ENCODE measurements around the gene HGD. TPM values are rescaled to one million over a fixed set of nuclear protein-coding genes. Genes with fewer than 3 reads are reported as not detected.
A peak's percentile ranks its signal among the peaks of the same experiment; 100 is the strongest.

Gene HGD
- total and polyA plus RNA-seq, 2 of the 13 experiments (the other 11 are each of a cell fraction or from before 2014, with no cell fraction given), result 265 to 398 TPM

DNA sequence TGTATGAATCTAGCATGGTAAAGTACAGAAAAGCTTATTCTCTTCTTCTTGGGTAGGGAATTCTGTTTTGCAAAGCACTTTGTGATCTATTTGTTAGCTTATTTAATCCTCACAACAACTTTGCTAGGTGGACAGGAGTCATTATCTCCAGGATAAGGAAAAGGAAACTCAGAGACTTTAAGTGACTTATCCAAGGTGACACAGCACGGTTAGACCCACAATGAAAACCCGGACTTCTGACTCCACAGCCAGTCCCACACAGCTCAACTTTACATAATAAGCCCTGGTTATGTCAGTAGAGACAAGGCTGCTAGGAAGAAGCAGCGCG is 86.3 kb downstream of the HGD start (continued):
- TF ChIP-seq, protein P1, sequence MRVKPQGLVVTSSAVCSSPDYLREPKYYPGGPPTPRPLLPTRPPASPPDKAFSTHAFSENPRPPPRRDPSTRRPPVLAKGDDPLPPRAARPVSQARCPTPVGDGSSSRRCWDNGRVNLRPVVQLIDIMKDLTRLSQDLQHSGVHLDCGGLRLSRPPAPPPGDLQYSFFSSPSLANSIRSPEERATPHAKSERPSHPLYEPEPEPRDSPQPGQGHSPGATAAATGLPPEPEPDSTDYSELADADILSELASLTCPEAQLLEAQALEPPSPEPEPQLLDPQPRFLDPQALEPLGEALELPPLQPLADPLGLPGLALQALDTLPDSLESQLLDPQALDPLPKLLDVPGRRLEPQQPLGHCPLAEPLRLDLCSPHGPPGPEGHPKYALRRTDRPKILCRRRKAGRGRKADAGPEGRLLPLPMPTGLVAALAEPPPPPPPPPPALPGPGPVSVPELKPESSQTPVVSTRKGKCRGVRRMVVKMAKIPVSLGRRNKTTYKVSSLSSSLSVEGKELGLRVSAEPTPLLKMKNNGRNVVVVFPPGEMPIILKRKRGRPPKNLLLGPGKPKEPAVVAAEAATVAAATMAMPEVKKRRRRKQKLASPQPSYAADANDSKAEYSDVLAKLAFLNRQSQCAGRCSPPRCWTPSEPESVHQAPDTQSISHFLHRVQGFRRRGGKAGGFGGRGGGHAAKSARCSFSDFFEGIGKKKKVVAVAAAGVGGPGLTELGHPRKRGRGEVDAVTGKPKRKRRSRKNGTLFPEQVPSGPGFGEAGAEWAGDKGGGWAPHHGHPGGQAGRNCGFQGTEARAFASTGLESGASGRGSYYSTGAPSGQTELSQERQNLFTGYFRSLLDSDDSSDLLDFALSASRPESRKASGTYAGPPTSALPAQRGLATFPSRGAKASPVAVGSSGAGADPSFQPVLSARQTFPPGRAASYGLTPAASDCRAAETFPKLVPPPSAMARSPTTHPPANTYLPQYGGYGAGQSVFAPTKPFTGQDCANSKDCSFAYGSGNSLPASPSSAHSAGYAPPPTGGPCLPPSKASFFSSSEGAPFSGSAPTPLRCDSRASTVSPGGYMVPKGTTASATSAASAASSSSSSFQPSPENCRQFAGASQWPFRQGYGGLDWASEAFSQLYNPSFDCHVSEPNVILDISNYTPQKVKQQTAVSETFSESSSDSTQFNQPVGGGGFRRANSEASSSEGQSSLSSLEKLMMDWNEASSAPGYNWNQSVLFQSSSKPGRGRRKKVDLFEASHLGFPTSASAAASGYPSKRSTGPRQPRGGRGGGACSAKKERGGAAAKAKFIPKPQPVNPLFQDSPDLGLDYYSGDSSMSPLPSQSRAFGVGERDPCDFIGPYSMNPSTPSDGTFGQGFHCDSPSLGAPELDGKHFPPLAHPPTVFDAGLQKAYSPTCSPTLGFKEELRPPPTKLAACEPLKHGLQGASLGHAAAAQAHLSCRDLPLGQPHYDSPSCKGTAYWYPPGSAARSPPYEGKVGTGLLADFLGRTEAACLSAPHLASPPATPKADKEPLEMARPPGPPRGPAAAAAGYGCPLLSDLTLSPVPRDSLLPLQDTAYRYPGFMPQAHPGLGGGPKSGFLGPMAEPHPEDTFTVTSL (CRISPR knock-in tag; IDR thresholded peaks at IDR 0.05; ENCODE audit: borderline replicate concordance), result peak; percentile 14; the same call in 1 of the 2 replicates
- TF ChIP-seq ZNF234 (CRISPR knock-in tag; conservative IDR thresholded peaks at IDR 0.05) (no peak), ASH2L (IDR thresholded peaks at IDR 0.05; ENCODE audit: insufficient read length, low read depth, low read length) (no peak), ZEB1 (IDR thresholded peaks at IDR 0.05; ENCODE audit: insufficient replicate concordance, low read depth) (peak; percentile 11), GLI4 (CRISPR knock-in tag; IDR thresholded peaks at IDR 0.05; ENCODE audit: borderline replicate concordance) (no peak), ZNF816 (CRISPR knock-in tag; IDR thresholded peaks at IDR 0.05; ENCODE audit: borderline replicate concordance) (no peak), ZNF30 (CRISPR knock-in tag; IDR thresholded peaks at IDR 0.05) (no peak), NR1H2 (CRISPR knock-in tag; IDR thresholded peaks at IDR 0.05; ENCODE audit: borderline replicate concordance, low read depth) (no peak), ZNF180 (CRISPR knock-in tag; IDR thresholded peaks at IDR 0.05; ENCODE audit: borderline replicate concordance, low read depth) (no peak), MAFG (CRISPR knock-in tag; IDR thresholded peaks at IDR 0.05) (no peak), SMYD3 (CRISPR knock-in tag; IDR thresholded peaks at IDR 0.05) (0 out of 2 replicates have a peak, but pooled peaks have one; percentile 35), RFX5 (IDR thresholded peaks at IDR 0.05; ENCODE audit: low read depth, low read length) (no peak), ZNF225 (CRISPR knock-in tag; IDR thresholded peaks at IDR 0.05) (no peak), KAT8 (CRISPR knock-in tag; IDR thresholded peaks at IDR 0.05) (no peak), HDAC1 (CRISPR knock-in tag; IDR thresholded peaks at IDR 0.05) (0 out of 2 replicates have a peak, but pooled peaks have one; percentile 42), MED13 (CRISPR knock-in tag; IDR thresholded peaks at IDR 0.05) (no peak), ZNF546 (CRISPR knock-in tag; conservative IDR thresholded peaks at IDR 0.05) (no peak)
- TF ChIP-seq, protein P2, sequence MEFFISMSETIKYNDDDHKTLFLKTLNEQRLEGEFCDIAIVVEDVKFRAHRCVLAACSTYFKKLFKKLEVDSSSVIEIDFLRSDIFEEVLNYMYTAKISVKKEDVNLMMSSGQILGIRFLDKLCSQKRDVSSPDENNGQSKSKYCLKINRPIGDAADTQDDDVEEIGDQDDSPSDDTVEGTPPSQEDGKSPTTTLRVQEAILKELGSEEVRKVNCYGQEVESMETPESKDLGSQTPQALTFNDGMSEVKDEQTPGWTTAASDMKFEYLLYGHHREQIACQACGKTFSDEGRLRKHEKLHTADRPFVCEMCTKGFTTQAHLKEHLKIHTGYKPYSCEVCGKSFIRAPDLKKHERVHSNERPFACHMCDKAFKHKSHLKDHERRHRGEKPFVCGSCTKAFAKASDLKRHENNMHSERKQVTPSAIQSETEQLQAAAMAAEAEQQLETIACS (CRISPR knock-in tag; IDR thresholded peaks at IDR 0.05), result no peak
- TF ChIP-seq, protein P3, sequence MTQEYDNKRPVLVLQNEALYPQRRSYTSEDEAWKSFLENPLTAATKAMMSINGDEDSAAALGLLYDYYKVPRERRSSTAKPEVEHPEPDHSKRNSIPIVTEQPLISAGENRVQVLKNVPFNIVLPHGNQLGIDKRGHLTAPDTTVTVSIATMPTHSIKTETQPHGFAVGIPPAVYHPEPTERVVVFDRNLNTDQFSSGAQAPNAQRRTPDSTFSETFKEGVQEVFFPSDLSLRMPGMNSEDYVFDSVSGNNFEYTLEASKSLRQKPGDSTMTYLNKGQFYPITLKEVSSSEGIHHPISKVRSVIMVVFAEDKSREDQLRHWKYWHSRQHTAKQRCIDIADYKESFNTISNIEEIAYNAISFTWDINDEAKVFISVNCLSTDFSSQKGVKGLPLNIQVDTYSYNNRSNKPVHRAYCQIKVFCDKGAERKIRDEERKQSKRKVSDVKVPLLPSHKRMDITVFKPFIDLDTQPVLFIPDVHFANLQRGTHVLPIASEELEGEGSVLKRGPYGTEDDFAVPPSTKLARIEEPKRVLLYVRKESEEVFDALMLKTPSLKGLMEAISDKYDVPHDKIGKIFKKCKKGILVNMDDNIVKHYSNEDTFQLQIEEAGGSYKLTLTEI (CRISPR knock-in tag; conservative IDR thresholded peaks at IDR 0.05), result no peak
- TF ChIP-seq, protein P4, sequence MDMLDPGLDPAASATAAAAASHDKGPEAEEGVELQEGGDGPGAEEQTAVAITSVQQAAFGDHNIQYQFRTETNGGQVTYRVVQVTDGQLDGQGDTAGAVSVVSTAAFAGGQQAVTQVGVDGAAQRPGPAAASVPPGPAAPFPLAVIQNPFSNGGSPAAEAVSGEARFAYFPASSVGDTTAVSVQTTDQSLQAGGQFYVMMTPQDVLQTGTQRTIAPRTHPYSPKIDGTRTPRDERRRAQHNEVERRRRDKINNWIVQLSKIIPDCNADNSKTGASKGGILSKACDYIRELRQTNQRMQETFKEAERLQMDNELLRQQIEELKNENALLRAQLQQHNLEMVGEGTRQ (IDR thresholded peaks at IDR 0.05; ENCODE audit: low read depth, low read length), result no peak
- TF ChIP-seq, protein P4 (CRISPR knock-in tag; IDR thresholded peaks at IDR 0.05; ENCODE audit: borderline replicate concordance), result no peak

All from HepG2 (cell line).